Panc1 (cell line): ENCODE results near the gene GOLGA6L10. TPM values are rescaled to one million over a fixed set of nuclear protein-coding genes. Genes with fewer than 3 reads are reported as not detected.
"Not testable (repeated sequence)": the region's sequence is repeated elsewhere in the genome, so short reads cannot be mapped to it uniquely, and the experiment has no call there.

Source experiments
- ATAC-seq: fragments of 200-7000 bp; cut with Tn5 transposase; 2 replicates; pipeline ENCODE4 v1.9.1; 2020; ENCODE audit warnings: mild to moderate bottlenecking, moderate library complexity
- BruUV-seq: library from RNA; stranded (reverse); fragments of 400-500 nt; replicated peaks from 2 replicates; lab custom pipeline; 2021; lab: Mats Ljungman, UMichigan
- CTCF ChIA-PET: fragments of 300-600 bp; sonication (Branson Sonifier 250); formaldehyde crosslinking; loops from one replicate; lab custom pipeline; 2022; ENCODE audit warnings: antibody characterized with exemption; lab: Charles Lee
- POLR2A ChIA-PET: fragments of 300-600 bp; sonication (Branson Sonifier 250); formaldehyde crosslinking; loops from one replicate; lab custom pipeline; 2022; ENCODE audit warnings: antibody characterized with exemption; lab: Charles Lee
- DNase-seq: peaks from one replicate; pipeline ENCODE4 v3.0.0-alpha.2; 2010; ENCODE audit warnings: low read depth, low spot score
- H3K27ac ChIP-seq: 2 replicates; pipeline ENCODE4 v1.5.1; 2011; ENCODE audit warnings: mild to moderate bottlenecking, low read length, inconsistent platforms
- H3K27me3 ChIP-seq: fragments of 200-500 bp; sonication (Bioruptor generic); 2 replicates; pipeline ENCODE4 v1.6.0; 2014; ENCODE audit warnings: low read length, inconsistent platforms; ENCODE audit not compliant: control insufficient read depth, insufficient read depth
- H3K36me3 ChIP-seq: fragments of 200-500 bp; sonication (Bioruptor generic); 2 replicates; pipeline ENCODE4 v1.5.1; 2014; ENCODE audit warnings: inconsistent platforms, mild to moderate bottlenecking, low read length, moderate library complexity; ENCODE audit not compliant: control insufficient read depth, insufficient read depth
- H3K4me1 ChIP-seq: 2 replicates; pipeline ENCODE4 v1.5.1; 2011; ENCODE audit warnings: inconsistent platforms, mild to moderate bottlenecking, low read length, moderate library complexity; ENCODE audit not compliant: control insufficient read depth, insufficient read depth
- H3K4me3 ChIP-seq, 2 experiments: 2 replicates each; pipeline ENCODE4 v1.5.1; 2011 to 2012; ENCODE audit warnings: low read depth in 2 of 2, low read length in 2 of 2, mild to moderate bottlenecking in 2 of 2, inconsistent platforms in 1 of 2, moderate library complexity in 1 of 2
- H3K9me3 ChIP-seq: fragments of 200-500 bp; sonication (Bioruptor generic); 2 replicates; pipeline ENCODE4 v1.5.1; 2014; ENCODE audit warnings: low read depth, mild to moderate bottlenecking, inconsistent platforms, low read length, moderate library complexity; ENCODE audit not compliant: control insufficient read depth, insufficient read depth
- in situ Hi-C: cut with HindIII; loops from 2 replicates; pipeline ENCODE4 v1.10.0; 2016; ENCODE audit warnings: low sequenced_read_pairs, low pct_unique_long_range_greater_than_20kb
- intact Hi-C: fragments of 100-400 bp; cut with micrococcal nuclease; formaldehyde crosslinking; loops from one replicate; pipeline ENCODE4 v1.10.0; 2022; ENCODE audit not compliant: unreplicated experiment
- total RNA-seq: library from RNA; stranded (reverse); gene quantifications from one replicate; pipeline ENCODE4 v1.2.1, GENCODE V29; 2021; ENCODE audit not compliant: unreplicated experiment

Gene GOLGA6L10
- total RNA-seq, 1 experiment from 2014 or later: 3.5 TPM

GRCh38 chr15:82365692-82366323 lies 16.5 kb upstream of the GOLGA6L10 start:
- CTCF ChIA-PET, H3K9me3 ChIP-seq, DNase-seq, intact Hi-C loops, BruUV-seq, POLR2A ChIA-PET, H3K27ac ChIP-seq, H3K27me3 ChIP-seq, in situ Hi-C loops, H3K4me1 ChIP-seq, H3K36me3 ChIP-seq, H3K4me3 ChIP-seq: not testable (repeated sequence)
- ATAC-seq: peak; percentile 98

GRCh38 chr15:82364548-82364947 lies 15.3 kb upstream of the GOLGA6L10 start:
- H3K27ac ChIP-seq, intact Hi-C loops, ATAC-seq, H3K27me3 ChIP-seq, in situ Hi-C loops, DNase-seq, H3K36me3 ChIP-seq, POLR2A ChIA-PET, H3K4me1 ChIP-seq, BruUV-seq, CTCF ChIA-PET, H3K4me3 ChIP-seq, H3K9me3 ChIP-seq: not testable (repeated sequence)

GRCh38 chr15:82362790-82363189 lies 13.5 kb upstream of the GOLGA6L10 start:
- H3K9me3 ChIP-seq, H3K27me3 ChIP-seq, H3K36me3 ChIP-seq, POLR2A ChIA-PET, ATAC-seq, intact Hi-C loops, CTCF ChIA-PET, H3K4me1 ChIP-seq, H3K27ac ChIP-seq, DNase-seq, H3K4me3 ChIP-seq, in situ Hi-C loops: not testable (repeated sequence)
- TSS peak; percentile 72 for BruUV-seq

GRCh38 chr15:82360618-82361017 lies 11.3 kb upstream of the GOLGA6L10 start:
- H3K9me3 ChIP-seq, H3K4me1 ChIP-seq, BruUV-seq, H3K4me3 ChIP-seq, intact Hi-C loops, DNase-seq, H3K27me3 ChIP-seq, POLR2A ChIA-PET, in situ Hi-C loops, H3K36me3 ChIP-seq, H3K27ac ChIP-seq, CTCF ChIA-PET: not testable (repeated sequence)
- 0 out of 2 replicates have a peak, but pooled peaks have one; percentile 50 for ATAC-seq

- BruUV-seq, H3K4me3 ChIP-seq, CTCF ChIA-PET, H3K36me3 ChIP-seq, H3K27me3 ChIP-seq, ATAC-seq, H3K9me3 ChIP-seq, POLR2A ChIA-PET, DNase-seq, intact Hi-C loops, in situ Hi-C loops, H3K4me1 ChIP-seq, H3K27ac ChIP-seq: not testable (repeated sequence)
These were observed 5.8 kb upstream of the GOLGA6L10 start for GRCh38 chr15:82355055-82355454.

- CTCF ChIA-PET, ATAC-seq, in situ Hi-C loops, H3K27ac ChIP-seq, BruUV-seq, intact Hi-C loops, H3K4me1 ChIP-seq, H3K9me3 ChIP-seq, POLR2A ChIA-PET, H3K27me3 ChIP-seq, H3K36me3 ChIP-seq, DNase-seq: not testable (repeated sequence)
- peak overlapping the region; percentile 31 to 56 for H3K4me3 ChIP-seq
These were observed 5.3 kb upstream of the GOLGA6L10 start for GRCh38 chr15:82354546-82354945.

- H3K4me1 ChIP-seq, intact Hi-C loops, H3K36me3 ChIP-seq, ATAC-seq, BruUV-seq, POLR2A ChIA-PET, CTCF ChIA-PET, H3K9me3 ChIP-seq, H3K27ac ChIP-seq, DNase-seq, H3K4me3 ChIP-seq, in situ Hi-C loops, H3K27me3 ChIP-seq: not testable (repeated sequence)
These were observed 1.6 kb downstream of the GOLGA6L10 start for GRCh38 chr15:82347645-82348044.
